ACC112 (cell line): ENCODE results near the gene COPS4.
"Not testable (repeated sequence)": the region's sequence is repeated elsewhere in the genome, so short reads cannot be mapped to it uniquely, and the experiment has no call there.

Experiments
- H2AFZ ChIP-seq: fragments of 200-600 bp; sonication (generic); one replicate; pipeline ENCODE4 v1.6.0; 2017; ENCODE audit warnings: antibody characterized with exemption, low read length; ENCODE audit not compliant: unreplicated experiment
- H3K27ac ChIP-seq: fragments of 200-600 bp; sonication (generic); 2 replicates; pipeline ENCODE4 v1.5.1; 2014; ENCODE audit warnings: low read depth, mild to moderate bottlenecking, antibody characterized with exemption, low read length, moderate library complexity
- H3K27me3 ChIP-seq: fragments of 200-600 bp; sonication (generic); 2 replicates; pipeline ENCODE4 v1.6.1; 2014; ENCODE audit warnings: mild to moderate bottlenecking, antibody characterized with exemption, low read length, moderate library complexity, mixed read lengths; ENCODE audit not compliant: insufficient read depth
- H3K36me3 ChIP-seq: fragments of 200-600 bp; sonication (generic); 2 replicates; pipeline ENCODE4 v1.6.1; 2016; ENCODE audit warnings: mild to moderate bottlenecking, antibody characterized with exemption, low read length, moderate library complexity, mixed read lengths; ENCODE audit not compliant: insufficient read depth
- H3K4me1 ChIP-seq: fragments of 200-600 bp; sonication (generic); one replicate; pipeline ENCODE4 v1.6.1; 2016; ENCODE audit warnings: low read length, mixed read lengths; ENCODE audit not compliant: insufficient read depth, unreplicated experiment, control insufficient read depth
- H3K4me3 ChIP-seq: fragments of 200-600 bp; sonication (generic); 2 replicates; pipeline ENCODE4 v1.5.1; 2014; ENCODE audit warnings: mild to moderate bottlenecking, low read depth, low read length
- H3K79me2 ChIP-seq: fragments of 200-600 bp; sonication (generic); one replicate; pipeline ENCODE4 v1.6.0; 2016; ENCODE audit warnings: low read length; ENCODE audit not compliant: control insufficient read depth, unreplicated experiment, insufficient read depth

The COPS4 gene

DNA sequence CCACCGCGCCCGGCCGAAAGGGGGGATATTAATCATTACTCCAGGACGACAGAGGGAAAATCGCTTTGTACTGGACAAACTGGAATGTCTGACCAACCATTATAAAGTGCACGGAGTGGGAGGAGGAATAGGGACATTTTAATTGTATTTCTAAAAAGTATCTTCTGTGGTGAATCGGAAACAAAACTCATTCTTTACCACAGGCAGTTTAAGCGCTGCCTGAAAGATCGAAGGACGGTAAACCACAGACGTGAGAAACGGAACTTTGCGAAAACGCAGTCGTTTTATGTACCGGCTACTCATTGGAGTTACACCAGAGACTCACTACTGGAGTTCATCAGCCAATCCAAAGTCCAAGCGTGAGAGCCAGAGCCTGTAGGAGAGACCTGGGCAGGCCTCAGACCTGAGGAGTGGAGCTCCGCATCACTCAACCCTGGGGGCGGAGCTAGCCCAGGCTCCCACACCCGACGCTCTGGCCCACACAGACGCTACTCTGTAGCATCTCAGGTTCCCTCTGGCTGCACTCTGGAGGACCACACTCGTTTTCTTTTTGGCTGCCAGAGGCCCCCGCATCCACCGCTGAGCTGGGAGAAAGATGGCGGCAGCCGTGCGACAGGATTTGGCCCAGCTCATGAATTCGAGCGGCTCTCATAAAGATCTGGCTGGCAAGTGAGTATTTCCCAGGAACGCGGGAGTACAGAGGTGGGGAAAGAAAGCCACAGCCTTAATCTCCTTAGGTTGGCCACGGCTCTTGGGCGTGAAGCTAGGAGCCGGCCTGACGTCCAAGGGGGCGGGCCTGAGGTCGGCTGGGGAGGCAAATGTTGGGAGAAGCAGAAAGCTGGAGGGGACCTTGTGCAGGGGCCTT lies at the start of gene COPS4:
TSS of gene COPS4 (plus strand) at position 554 of the 865 bp plus-strand sequence. CDS start at position 596, 42 bp downstream.
- peaks cover 45% of the 10 kb centered on the region for H3K79me2 ChIP-seq
- H3K27ac ChIP-seq, result peak within 1 kb of the TSS; percentile 86
- peak within 1 kb of the TSS; percentile 60 for H2AFZ ChIP-seq
- no peaks in the 10 kb centered on the region for H3K27me3 ChIP-seq
- H3K4me1 ChIP-seq, result peaks cover 17% of the 10 kb centered on the region
- H3K4me3 ChIP-seq, result peak within 1 kb of the TSS; percentile 79
- no peaks in the 10 kb centered on the region for H3K36me3 ChIP-seq

DNA sequence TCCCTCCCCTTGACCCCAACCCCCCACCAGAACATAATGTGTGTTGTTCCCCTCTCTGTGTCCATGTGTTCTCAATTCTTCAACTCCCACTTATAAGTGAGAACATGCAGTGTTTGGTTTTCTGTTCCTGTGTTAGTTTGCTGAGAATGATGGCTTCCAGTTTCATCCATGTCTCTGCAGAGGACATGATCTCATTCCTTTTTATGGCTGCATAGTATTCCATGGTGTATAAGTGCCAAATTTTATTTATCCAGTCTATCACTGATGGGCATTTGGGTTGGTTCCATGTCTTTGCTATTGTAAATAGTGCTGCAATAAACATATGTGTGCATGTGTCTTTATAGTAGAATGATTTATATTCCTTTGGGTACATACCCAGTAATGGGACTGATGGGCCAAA lies 47.5 kb upstream of the COPS4 start:
- H3K27me3 ChIP-seq, H3K27ac ChIP-seq, H2AFZ ChIP-seq, H3K36me3 ChIP-seq, H3K4me3 ChIP-seq: not testable (repeated sequence)
- peaks cover 25% of the 10 kb centered on the region for H3K4me1 ChIP-seq
- H3K79me2 ChIP-seq, result peaks cover 62% of the 10 kb centered on the region

DNA sequence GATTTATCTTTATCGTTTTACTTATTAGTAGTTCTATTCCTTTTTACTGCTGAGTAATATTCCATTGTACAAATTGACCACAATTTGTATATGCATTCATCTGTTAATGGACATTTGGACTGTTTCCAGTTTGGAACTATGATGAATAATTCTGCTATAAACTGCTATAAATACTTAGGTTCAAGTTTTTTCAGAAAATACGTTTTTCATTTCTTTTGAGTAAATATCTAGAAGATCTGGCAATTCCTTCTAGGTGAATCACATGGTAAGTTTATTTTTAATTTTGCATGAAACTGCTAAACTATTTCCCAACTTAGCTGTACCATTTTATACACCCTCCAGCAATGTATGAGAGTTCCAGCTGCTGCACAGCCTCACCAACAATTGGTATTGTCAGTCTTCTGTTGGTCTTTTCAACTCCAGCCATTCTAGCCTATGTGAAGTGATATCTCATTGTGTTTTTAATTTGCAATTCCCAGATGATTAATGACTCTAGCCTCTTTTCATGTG lies 46.6 kb upstream of the COPS4 start:
- peaks cover 25% of the 10 kb centered on the region for H3K4me1 ChIP-seq
- peaks cover 63% of the 10 kb centered on the region for H3K79me2 ChIP-seq
- H3K4me3 ChIP-seq, result peak overlapping the region; percentile 25; the same call in 1 of the 2 replicates
- peaks cover 9% of the 10 kb centered on the region; the same call in 1 of the 2 replicates for H3K36me3 ChIP-seq
- no peaks in the 10 kb centered on the region for H3K27me3 ChIP-seq
- H2AFZ ChIP-seq, result no peak overlapping the region
- H3K27ac ChIP-seq, result peak overlapping the region; percentile 46

DNA sequence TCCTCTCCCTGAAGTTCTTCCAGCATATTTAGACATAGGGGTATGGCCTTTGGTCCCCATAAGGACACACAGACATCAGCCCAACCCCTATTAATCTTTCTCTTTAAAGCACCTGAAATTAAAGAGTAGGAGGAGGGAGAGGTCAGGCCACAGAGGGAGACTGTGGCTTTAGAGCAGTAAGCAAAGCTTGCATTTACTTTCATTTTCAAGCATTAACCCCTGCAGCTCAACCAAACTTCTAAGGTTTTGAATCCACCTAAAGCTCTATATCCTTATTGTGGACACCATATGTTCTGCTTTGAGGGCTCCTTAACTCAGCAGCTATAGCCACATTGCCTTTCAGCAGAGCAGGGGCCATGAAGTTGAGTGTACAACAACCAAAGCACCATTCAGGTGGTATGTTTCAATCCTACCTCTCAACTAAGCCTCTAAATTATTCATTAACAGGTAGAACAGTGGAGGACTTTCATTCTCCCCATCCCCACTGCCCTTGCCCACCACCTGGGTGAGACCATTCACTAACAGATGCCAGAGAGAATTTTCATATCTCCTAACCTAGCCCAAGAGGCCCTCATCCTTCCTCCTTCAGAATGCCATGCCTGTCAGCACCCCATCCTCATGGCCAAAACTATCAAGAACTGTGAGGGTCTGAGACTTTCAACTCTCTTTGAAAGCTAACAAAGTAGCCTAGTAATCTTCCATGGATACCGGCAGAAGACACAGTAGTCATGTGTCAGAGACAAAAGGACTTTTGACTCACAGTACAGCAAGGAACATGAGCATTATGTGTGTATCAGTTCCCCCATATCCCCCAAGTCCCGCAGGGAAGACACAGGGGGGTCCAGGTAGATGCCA lies 45.2 kb upstream of the COPS4 start:
- H3K4me3 ChIP-seq, result peak overlapping the region; percentile 67
- H3K36me3 ChIP-seq, result no peaks in the 10 kb centered on the region
- peaks cover 21% of the 10 kb centered on the region for H3K4me1 ChIP-seq
- no peak overlapping the region for H2AFZ ChIP-seq
- peak overlapping the region; percentile 46 for H3K27ac ChIP-seq
- no peaks in the 10 kb centered on the region for H3K27me3 ChIP-seq
- H3K79me2 ChIP-seq, result peaks cover 66% of the 10 kb centered on the region

DNA sequence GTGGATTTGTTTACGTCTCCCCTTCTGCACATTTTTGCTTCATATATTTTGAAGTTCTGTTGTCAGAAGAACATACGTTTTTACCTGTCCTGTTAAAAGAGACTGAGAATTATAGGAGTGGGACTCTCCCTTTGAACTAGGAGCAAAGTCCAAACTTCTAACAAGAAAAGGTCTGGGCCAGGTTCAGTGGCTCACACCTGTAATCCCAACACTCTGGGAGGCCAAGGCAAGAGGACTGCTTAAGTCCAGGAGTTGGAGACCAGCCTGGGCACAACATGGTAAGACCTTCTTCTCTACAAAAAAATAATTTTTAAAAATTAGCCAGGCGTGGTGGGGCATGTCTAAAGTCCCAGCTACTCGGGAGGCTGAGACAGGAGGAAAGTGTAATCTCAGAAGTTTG lies 40.1 kb upstream of the COPS4 start:
- Histone ChIP-seq H3K79me2 (peaks cover 58% of the 10 kb centered on the region), H3K4me1 (peaks cover 4% of the 10 kb centered on the region), H3K27me3 (no peaks in the 10 kb centered on the region), H3K4me3 (no peak overlapping the region), H3K36me3 (no peaks in the 10 kb centered on the region), H2AFZ (no peak overlapping the region), H3K27ac (no peak overlapping the region)

DNA sequence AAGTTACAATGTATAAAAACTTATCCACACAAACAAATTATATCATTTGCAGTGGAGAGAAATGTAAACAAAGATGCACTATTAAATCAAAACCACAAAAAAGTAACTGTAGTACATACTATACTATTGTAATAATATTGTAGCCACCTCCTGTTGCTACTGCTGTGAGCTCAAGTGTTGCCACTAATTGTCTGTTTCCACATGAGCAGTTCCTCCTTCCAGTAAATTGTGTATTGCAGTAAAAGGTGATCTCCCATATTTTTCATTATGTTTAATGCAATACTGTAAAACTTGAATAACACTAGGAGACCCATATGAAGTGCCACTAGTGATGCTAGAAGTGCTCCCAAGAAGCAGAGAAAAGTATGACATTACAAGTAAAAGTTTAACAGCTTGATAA lies 36.1 kb upstream of the COPS4 start:
- Histone ChIP-seq H2AFZ (no peak overlapping the region), H3K27ac (no peak overlapping the region), H3K4me1 (no peaks in the 10 kb centered on the region), H3K4me3 (no peak overlapping the region), H3K79me2 (peaks cover 62% of the 10 kb centered on the region), H3K27me3 (no peaks in the 10 kb centered on the region), H3K36me3 (no peaks in the 10 kb centered on the region)

DNA sequence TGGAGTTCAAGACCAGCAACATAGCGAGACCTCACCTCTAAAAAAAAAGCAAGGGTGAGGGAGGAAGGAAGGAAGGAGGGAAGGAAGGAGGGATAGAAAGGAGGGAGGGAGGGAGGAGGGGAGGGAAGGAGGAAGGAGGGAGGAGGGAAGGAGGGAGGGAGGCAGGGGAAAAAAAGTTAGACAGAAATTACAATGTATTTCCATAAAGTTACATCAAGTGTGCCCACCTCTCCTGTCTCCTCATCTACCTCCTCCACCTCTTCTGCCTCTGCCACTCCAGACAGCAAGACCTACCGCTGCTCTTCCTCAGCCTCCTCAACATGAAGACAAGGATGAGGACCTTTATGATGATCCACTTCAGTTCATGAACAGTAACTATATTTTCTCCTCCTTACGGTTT lies 32.7 kb upstream of the COPS4 start:
- Histone ChIP-seq H3K79me2 (peaks cover 77% of the 10 kb centered on the region), H3K36me3 (no peaks in the 10 kb centered on the region), H3K4me3 (no peak overlapping the region), H3K27me3 (no peaks in the 10 kb centered on the region), H3K4me1 (no peaks in the 10 kb centered on the region), H3K27ac (no peak overlapping the region), H2AFZ (no peak overlapping the region)

DNA sequence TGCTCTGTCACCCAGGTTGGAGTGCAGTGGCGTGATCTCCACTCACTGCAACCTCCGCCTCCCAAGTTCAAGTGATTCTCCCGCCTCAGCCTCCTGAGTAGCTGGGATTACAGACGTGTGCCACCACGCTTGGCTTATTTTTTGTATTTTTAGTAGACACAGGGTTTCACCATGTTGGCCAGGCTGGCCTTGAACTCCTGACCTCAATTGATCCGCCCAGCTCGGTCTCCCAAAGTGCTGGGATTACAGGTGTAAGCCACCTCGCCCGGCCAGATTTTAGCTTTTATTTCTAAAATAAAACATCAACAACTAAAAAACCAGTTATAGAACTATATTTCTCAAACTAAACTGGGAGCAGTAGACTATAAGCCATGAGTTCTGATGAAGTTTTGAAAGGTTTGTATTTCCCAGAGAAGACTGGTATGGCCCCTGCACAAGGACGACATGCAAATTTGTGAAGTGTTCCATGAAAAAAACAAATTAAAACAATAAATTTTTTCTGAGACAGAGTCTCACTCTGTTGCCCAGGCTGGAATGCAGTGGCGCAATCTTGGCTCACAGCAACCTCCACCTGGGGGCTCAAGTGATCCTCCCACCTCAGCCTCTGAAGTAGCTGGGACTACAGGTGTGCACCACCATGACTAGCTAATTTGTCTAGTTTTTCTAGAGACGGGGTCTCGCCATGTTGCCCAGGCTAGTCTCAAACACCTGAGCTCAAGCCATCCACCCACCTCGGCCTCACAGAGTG lies 31.8 kb upstream of the COPS4 start:
- H3K36me3 ChIP-seq, H3K4me1 ChIP-seq, H2AFZ ChIP-seq, H3K27ac ChIP-seq, H3K4me3 ChIP-seq, H3K27me3 ChIP-seq: not testable (repeated sequence)
- peaks cover 81% of the 10 kb centered on the region for H3K79me2 ChIP-seq

DNA sequence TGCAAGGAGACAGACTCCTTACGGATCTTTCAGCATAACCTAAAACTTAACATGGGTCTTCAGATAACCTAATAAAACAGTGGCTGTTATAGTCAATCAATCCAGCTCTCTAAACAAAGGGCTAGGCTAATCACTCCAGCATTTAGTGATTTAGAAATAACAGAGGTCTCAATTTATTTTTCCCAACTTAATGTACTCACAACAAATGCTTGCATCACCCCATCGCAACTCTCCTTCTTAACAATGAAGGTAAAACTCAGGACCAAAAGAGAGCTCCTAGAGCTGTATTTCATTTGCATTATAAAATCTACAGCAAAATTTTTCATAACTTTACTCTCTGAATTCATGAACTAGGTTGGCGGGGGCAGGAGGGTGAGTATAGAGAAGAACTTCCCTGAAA lies 25.5 kb upstream of the COPS4 start:
- Histone ChIP-seq H3K27ac (peak overlapping the region; percentile 92), H3K79me2 (peaks cover 74% of the 10 kb centered on the region), H3K4me3 (peak overlapping the region; percentile 89), H3K36me3 (no peaks in the 10 kb centered on the region), H3K27me3 (no peaks in the 10 kb centered on the region), H2AFZ (no peak overlapping the region), H3K4me1 (peaks cover 5% of the 10 kb centered on the region)

DNA sequence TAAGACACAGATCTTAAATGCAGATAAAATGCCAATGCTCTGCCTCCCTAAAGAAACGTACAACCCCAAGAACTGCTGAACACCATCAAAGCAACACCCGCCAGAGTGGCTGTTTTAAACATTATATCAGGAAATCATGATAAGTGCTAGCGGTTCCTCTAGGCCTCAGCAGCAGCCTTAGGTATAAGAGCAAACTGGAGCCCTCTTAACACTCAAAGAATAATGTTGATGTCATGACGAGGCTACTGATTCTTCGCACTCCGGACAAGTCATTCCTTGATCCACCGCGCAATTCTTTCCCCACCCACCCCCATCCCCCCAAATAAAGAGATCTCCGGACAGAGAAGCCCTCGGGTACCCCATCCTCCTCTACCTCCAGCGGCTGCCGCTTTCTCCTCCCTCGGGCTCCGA lies 24.9 kb upstream of the COPS4 start:
- Histone ChIP-seq H3K79me2 (peaks cover 70% of the 10 kb centered on the region), H3K27me3 (no peaks in the 10 kb centered on the region), H3K36me3 (no peaks in the 10 kb centered on the region), H3K27ac (peak overlapping the region; percentile 92), H3K4me3 (peak overlapping the region; percentile 89), H2AFZ (peak overlapping the region; percentile 94), H3K4me1 (peaks cover 5% of the 10 kb centered on the region)
